NCI-H345 treated with DMSO at 0.1 percent for 48 hours (cell line): ENCODE data around the gene SLC49A4.

Source experiments
- DNase-seq: peaks from one replicate; lab custom pipeline; 2025; ENCODE audit not compliant: unreplicated experiment; lab: John Stamatoyannopoulos, UW

The SLC49A4 gene

DNA sequence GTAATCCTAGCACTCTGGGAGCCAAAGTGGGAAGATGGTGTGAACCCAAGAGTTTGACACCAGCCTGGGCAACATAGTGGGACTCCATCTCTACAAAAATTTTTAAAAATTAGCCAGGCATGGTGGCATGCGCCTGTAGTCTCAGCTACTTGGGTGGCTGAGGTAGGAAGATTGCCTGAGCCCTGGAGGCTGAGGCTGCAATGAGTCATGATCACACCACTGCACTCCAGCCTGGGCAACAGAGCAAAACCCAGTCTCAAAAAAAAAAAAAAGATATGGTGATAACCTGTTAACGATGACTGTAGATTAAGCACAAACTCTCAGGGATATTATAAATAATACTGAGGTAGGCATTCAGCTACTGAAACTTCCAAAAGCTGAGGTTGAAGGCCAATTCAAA lies 107.5 kb downstream of the SLC49A4 start:
- no peak for DNase-seq

DNA sequence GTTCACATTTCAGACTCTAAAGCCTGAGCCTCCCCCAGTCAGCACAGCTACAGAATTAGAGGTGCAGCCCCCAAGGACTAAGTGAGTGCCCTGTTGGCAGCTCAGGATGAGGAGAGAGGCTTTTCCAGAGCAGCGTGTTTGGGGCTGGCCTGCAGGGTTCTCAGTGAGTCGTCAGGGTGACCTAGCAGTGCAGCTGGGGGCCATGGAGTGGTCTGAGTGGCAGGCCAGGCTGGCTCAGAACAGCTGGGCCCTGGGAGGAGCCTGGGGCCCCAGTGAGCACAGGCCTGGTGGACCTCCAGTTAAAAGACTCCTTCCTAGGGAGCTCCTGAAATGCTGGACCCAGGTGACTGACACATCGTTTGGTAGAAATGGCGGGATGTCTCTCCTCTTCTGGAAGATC lies 108.3 kb downstream of the SLC49A4 start:
- no peak for DNase-seq

DNA sequence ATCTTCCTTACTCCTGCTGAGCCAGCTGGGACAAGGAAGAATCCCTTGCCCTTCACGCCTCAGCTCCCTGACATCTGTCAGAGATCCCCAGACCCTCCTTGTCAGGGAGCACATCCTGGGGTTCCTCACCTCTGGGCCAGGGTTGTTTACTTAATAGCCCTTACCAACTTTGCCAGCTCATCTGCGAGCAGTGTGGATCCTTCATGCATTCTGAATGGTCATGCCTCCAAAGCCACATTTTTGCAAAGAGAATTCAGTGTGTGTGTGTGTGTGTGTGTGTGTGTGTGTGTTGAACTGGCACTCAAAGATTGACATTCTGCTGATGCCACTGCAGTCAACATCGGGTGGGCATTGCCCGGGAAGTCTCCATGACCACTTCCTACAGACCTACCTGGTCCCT lies 112.6 kb downstream of the SLC49A4 start:
- no peak for DNase-seq

DNA sequence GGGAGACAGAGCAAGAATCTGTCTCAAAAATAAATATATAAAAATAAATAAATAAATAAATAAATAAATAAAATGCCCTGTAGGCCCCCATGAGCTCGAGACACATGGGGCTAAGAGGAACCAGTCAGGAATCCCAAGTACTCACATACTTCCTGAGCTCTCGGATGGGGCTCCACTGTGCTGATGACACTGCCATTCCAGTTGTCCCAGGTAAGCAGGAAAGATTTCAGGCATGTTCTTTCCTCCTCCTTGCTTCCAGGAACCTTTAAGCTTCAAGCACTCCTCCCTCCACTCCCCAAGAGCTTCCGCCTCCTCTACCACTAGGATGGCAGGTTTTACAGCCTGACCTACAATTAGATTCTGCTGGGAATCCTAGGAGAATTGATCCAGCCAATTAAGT lies 113.4 kb downstream of the SLC49A4 start:
- DNase-seq, result no peak

DNA sequence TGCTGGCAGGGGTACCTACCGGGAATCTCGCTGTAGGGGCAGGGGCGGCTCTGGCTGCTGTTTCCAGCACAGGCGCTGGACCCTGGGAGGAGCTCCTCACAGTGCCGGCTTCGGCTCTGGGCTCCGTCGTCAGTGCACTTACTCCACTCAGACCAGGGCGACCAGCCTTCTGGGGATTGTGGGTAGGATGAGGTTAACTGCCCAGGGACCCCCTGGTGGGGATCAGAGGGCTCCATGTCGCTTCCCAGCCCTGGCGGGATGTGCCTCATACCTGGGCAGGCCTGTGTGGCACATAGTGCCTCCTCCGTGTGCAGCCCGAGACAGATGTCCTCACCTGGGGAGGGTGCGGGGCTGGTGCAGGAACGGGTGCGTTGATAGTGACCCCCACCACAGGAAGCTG lies 117.0 kb downstream of the SLC49A4 start:
- DNase-seq, result no peak

DNA sequence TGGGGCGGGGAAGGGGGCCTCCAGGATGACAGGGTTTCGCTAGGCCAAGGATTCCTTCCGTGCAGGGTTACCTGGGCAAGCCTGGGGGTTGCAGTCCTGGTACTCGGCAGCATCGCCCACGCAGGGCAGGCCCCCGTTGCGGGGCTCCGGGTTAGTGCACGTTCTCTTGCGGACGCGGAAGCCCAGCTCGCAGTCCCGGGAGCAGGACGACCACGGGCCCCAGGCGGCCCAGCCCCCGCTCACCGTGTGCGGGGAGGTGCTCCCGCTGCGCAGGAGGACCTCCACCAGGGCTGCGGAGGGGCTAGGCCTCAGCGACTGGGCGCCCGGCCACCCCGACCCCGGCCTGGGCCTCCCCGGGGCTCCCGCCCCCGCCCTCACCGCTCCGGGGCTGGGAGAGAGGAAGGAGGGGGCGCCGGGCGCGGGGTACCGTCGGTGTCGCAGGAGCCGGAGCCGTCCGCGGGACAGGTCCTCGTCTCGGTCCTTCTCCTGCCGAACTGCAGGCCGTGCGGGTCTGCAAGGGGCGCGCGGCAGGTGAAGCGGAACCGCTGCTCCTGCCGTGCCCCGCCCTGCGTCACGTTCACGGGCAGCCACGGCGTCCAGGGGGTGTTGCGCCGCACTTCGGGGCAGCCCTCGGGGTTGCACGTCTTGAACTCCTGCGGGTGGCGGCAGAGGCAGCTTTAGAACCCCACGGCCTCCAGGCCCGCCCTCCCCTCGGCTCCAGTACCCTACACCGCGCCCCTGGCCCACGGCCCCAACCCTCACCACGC lies 118.1 kb downstream of the SLC49A4 start:
- no peak for DNase-seq

DNA sequence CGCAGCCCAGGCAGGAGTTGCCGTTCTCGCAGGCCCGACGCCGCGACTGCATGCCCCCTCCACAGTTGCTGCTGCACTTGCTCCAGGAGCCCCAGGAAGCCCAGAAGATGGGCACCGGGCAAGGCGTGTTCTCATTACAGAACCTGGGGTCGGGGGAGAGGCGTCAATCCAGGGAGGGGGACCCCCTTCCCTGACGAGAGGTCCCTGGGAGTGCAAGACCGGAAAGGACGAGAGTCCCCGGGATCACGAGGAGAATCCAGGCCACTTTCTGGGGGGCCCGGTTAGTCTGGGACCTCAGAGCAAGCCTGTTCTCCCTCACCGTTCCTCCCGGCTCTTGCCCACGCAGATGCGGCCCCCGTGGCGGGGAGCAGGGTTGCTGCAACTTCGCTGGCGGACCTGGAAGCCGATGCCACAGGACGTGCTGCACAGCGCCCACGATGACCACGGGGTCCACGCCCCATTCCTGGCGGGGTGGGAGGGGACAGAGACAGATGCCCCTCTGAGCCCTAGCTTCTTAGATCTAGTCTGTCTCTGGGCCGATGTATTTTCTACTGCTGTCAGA lies 118.8 kb downstream of the SLC49A4 start:
- no peak for DNase-seq

DNA sequence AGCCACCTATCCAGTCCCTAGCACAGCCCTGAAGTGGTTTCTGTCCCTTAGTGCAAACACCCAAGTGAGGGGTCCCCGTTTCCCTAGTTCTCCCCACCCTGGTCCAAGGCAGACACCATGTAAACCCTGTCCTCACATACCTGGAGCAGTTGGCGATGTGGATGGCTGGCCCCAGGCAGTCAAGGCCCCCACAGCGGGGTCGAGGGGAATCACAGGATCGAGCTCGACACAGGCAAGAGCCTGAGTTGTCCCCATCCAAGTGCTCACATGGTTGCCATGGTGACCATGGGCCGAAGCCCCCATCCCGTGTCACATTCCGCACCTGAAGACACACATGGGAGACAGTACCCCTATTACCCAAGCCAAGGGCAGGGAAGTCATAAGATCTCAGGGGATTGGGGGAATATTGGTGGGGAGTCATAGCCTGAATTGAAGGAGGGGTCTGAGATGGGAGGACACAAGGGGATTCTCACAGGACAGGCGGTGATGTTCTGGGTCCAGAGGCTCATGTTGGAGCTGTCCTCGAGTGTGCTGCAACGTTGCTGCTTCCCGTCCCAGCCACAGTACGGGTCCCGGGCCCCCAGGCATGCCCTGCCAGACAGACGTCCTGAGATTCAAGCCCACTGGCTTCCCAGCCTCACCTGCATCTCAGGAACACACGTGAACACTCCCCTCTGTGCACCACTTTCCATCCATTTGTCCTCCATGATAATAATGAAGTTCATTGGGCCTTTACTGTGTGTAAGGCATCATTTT lies 120.6 kb downstream of the SLC49A4 start:
- no peak for DNase-seq

DNA sequence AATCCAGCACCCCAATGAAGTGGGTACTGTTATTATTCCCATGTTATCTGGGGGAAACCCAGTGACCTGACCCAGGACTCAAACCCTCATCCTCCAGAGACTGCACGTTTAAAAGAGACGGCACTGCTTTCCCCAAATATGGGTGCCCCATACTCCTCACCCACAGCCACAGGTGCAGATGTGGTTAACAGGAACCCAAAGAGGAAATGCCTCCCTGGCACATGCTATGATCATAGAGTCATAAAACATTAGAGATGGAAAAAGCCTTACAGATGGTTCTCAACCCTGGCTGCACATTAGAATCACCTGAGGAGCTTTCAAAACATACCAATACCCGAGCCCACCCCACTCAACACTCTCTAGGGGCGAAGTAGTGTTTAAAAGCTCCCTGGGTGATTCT lies 121.2 kb downstream of the SLC49A4 start:
- DNase-seq, result no peak

DNA sequence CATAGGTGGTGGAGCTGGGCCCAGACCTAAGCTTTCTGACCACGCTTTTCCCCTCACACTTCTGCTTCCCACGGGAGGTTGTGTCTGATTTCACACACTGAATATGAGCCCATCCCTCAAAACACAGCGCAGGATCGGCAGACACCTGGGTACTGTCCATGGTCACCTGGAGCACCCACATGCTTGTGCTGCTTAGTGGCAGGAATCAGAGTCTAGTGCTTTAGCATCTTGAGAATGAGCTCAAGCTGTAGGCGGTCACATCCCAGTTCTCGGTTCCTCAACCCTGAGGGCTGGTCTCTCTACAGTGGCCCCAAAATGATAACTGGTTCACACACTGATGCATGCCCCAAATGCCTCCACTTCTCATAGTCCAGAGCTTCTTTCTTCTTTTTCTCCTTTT lies 121.7 kb downstream of the SLC49A4 start:
- DNase-seq, result no peak

DNA sequence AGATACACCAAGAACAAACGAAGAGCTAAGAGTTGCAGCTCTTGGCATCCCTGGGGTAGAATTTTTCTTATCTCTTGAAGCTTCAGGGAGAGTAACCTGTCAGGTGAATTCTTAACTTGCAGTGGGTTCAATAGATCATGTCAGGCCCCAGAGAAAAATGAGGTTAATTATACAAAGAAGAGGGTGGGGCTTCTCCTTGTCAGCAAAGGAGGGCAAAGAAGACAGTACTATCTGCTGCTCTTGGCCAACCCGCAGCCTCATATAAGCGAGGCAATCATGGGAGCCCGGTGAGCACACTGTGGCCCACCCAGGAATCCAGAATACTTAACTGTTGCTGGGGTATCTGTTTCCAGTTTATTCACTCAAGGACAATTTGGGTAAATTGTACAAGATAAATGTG lies 122.5 kb downstream of the SLC49A4 start:
- no peak for DNase-seq

DNA sequence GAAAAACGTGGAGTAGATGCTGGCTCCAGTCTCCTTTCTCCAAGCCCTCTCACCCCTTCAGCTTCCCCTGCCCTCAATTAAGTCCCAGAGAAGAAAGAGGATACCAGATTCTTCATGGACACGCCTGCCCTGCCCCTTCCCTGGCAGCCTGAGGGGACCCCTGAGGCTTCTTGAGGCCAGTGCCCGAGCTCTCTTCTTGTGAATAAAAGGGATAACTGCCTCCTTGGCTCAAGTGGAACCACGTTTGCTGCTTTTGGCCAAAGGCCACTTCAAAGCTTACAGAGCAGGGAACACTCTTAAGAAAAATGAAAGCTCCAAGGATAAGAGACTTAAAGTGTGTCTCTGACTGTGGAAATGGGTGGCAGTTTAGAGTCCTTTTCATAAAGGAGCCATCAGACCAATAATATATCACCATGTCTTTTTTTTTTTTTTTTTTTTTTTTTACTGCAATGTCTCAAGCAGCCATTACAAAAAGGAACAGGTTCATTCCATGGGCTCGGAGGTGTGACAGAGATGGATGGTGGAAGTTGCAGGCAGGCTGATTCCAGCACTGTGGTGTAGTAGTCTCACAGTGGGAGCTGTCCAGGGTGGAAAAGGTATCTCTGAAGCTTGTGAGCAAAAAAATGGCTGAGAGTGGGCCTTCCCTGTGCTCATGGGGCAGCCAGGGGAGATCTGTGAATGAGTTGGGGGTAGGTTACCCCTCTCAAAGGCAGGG lies 123.9 kb downstream of the SLC49A4 start:
- no peak for DNase-seq

DNA sequence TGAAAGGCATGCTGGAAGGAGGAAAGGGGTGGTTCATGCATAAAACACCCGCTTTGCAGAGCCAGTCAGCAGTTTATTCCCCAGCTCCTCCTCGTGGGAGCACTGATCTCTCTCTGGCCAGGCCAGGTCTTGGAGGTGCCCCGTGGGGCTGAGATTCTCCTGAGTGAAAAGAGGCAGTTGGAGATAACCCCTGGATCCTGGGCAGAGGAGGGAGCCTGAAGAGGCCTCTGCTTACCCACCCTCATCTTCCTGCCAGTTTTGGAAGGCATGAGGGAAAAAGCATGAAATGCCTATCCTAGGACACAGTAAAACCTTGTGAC lies 124.4 kb downstream of the SLC49A4 start:
- DNase-seq, result no peak

DNA sequence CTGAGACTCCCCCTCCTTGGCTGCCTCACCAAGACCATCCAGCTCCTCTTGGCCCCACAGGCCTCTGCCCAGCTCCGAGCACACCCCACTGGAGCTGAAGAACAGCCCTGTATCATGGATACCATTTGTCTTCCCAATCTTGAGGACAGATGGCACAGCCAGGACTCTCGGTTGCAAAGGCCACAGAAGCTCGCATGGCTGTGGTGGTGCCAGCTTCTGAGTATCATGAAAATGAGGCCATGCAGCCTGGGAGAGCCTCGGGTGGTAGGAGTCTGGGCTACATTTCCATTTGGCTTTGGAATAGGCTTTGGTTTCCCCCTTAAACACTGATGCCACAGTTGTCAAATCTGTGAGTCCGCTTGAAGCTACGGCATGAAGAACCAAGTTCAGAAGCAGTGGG lies 126.1 kb downstream of the SLC49A4 start:
- DNase-seq, result no peak

DNA sequence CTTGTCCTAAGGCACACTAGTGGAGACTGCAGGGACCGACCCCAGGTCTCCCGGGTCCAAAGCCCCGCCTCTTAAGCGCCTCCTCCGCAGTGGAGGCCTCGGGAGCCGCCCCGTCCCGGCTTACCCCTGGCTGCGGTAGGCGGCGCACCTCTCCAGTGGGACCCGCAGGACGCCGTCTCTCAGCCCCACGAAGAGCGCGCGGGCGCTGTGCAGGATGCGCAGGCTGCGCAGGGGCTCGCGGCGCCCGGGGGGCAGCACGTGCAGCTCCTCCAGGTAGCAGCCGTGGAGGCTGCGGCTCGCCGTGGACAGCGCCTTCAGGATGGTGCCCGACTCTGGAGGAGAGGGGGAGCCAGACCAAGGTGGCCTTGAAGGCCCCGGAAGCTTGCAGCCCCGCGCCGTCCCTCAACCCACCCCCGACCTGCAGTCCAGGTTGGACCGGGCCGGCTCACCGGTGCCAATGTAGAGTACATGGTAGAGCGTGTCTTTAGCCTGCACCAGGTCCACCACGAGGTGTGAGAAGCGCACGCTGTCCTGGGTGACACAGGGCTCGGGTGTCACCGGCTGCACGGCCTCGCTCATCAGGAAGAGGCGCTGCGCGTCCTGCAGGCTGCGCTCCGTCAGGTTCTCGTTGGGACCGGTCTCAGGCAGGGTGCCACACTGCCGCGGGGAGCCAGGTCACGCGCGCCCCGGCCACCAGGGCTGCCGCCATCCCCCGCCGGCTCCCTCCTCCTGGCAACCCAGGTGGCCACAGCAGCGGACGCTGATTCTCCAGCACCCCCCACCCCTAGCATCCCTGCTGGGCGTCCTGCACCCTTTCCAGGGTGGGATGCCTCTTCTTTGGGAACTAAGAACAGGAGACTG lies 127.2 kb downstream of the SLC49A4 start:
- no peak for DNase-seq

DNA sequence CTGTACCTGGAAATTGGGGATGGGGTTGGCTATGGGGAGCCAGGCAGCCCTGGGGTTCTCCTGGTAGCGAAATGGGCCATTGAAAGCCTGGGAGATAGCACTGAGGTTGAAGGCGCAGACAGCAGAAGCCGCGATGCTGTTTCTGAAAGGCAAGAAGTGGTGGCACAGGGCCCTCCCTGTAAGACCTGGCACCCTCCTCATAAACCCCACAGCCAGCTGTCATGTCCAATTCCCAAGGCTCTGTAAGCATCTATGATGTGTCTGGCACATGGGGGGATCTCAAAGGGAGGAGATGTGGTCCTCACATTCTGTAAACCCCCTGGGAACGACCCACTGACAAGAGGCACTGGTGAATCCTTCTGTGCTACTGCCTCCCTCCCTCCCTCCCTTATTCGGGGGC lies 128.7 kb downstream of the SLC49A4 start:
- no peak for DNase-seq

DNA sequence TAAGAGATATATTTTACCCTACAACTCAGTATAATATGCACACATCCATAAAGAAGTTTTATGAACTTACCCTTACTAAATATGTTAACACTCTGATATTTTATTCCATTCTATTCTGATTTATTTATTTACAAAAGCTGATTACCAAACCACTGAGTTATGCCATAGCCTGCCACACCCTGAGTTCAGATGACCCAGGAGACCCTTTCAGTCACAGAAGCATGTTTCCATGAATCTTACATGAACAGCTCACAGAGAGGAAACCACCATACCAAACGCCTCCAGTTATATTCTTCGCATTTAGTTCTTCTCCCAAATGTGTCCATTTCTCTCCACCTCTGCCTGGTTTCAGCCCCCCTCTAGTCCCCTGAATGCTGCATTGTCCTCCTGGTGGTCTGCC lies 129.2 kb downstream of the SLC49A4 start:
- DNase-seq, result no peak

DNA sequence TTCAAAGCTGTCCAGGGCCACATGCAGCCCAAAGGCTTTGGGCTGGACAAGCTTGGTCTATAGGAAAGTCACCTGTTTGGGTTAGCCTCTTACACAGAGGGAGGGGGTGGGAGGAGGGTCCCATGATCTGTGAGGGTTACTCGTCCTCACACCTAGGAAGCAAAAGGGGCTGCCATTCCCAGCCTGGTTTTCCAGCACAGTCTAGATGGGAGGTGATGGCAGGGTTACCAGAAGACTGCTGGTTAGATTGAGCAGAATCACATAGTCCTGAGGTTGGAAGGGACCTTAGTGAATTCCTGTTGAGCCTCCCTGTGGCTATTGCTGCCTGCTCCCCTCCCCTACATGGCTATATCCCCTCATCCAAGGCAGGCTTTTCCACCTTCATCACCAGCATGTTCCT lies 130.9 kb downstream of the SLC49A4 start:
- no peak for DNase-seq

DNA sequence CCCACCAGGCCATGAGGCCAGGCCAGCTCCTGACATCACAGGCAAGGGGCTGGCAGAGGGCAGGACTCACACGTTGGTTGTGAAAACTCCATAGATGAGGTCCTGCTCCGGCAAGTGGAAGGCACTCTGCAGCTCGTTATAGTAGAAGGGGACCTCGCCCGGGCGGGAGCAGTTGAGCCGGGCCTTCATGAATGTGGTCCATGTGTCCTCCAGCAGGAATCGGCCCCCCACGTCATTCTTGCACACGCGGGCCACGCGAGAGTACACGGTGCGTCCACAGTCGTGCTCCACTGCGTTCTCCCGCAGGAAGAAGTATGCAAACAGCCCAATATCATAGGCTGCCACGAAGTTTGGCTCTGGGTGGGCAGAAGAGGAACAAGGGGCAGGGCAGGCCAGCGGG lies 131.5 kb downstream of the SLC49A4 start:
- no peak for DNase-seq

DNA sequence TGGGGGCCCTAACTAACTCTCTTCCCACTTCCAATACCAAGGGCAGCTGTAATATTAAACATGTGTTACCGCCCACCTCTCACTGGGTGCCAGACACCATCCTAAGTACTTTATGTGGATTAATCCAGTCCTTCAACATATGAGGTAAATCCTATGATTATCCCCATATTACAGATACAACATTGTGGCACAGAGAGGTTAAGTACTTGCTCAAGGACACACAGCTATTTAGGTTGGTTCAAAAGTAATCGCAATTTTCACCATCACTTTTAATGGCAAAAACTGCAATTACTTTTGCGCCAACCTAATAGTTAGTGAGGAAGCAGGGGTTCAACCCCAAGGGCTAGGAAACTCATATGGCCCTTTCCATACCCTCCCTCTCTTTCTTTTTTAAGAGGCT lies 131.9 kb downstream of the SLC49A4 start:
- DNase-seq, result no peak

DNA sequence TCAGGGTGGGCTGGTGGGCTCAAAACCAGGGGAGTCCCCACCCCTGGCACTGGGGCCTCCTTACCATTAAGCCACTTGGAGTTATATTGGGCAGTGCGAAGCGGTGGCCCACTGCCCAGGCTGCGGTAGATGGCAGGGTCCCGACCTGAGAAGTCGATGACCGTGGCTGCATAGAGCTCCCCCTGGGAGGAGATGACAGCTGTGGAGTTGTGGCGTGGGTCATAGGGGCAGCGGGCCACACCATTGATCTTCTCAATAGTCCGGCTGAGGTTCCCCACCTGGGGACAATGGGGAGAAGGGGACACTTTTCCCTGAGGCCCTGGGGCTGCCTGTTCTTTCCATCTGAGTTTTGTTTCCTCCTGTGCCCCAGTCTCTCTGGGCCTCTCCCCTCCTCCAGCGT lies 132.9 kb downstream of the SLC49A4 start:
- DNase-seq, result no peak
